Measurements from ENCODE around the gene COL6A2. TPM values are rescaled to one million over a fixed set of nuclear protein-coding genes. Genes with fewer than 3 reads are reported as not detected.

COL6A2 gene
- total and polyA plus RNA-seq, 2 donors: 55.2 to 182 TPM

DNA sequence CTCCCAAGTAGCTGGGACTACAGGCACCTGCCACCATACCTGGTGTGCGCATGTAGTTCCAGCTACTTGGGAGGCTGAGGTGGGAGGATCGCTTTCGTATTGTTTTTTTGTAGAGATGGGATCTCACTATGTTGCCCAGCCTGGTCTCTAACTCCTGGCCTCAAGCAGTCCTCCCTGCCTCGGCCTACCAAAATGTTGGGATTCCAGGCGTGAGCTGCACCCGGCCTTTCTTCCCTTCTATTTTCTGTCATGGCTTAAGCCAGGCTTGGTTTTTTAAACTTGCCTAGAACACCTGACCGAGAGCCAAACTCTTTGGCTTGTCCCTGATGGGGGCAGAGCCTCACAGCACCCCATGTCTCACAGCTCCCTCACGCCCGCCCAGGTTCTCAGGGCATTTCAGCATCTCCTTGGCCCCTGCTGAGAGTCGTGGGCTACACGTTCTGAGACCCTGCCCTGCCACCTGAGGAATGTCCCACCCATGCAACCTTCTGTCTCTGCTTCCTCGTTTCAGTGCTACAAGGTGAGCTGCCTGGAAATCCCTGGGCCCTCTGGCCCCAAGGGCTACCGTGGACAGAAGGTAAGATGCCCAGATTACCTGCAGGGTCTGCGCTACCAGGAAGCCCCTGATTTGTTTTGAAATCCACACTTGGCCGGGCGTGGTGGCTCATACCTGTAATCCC is 15.7 kb downstream of the COL6A2 start:
- Histone ChIP-seq H3K4me1 (ENCODE audit: control insufficient read depth in 2 of 2, insufficient read depth in 2 of 2, low read length in 2 of 2) (no peaks in the 10 kb centered on the region), H3K27ac (ENCODE audit: low read depth in 1 of 2, low read length in 1 of 2) (no peak overlapping the region), H3K27me3 (ENCODE audit: control insufficient read depth in 2 of 2, insufficient read depth in 1 of 2, low read length in 1 of 2) (no peaks in the 10 kb centered on the region), H3K9me3 (ENCODE audit: control insufficient read depth in 2 of 2, insufficient read depth in 1 of 2, low read length in 1 of 2) (peaks cover 4 to 23% of the 10 kb centered on the region in 2 donors), H3K36me3 (ENCODE audit: control insufficient read depth in 2 of 2, insufficient read depth in 2 of 2, low read length in 1 of 2) (peaks cover 0 to 2% of the 10 kb centered on the region in 2 donors), H3K4me3 (ENCODE audit: low read length in 2 of 2) (no peak overlapping the region)
- DNase-seq (ENCODE audit: low read depth in 6 of 9, low spot score in 9 of 9): no peak
- WGBS: 97% methylated on average over 16 of the region's 16 CpGs

DNA sequence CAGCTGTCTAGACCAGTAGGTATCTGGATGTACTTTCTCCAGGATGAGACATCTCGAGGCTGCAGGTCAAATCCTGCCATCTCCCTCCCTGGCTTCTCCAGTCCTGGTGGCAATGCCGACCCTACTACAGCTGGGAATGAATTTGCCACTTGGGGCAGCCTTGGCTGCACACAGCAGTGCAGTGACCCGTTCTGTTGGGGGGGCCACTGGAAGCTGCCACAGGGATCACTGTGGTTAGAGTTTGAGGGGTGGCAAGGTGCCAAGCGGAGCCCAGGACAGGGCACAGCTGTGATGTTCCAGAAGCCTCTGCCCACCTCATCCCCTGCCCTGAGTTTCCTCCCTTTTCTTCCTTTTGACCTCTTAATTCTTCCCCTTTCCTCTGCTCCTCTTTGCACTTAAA is 17.1 kb downstream of the COL6A2 start:
- Histone ChIP-seq H3K36me3 (ENCODE audit: control insufficient read depth in 2 of 2, insufficient read depth in 2 of 2, low read length in 1 of 2) (peaks cover 0 to 2% of the 10 kb centered on the region in 2 donors), H3K27me3 (ENCODE audit: control insufficient read depth in 2 of 2, insufficient read depth in 1 of 2, low read length in 1 of 2) (no peaks in the 10 kb centered on the region), H3K4me1 (ENCODE audit: control insufficient read depth in 2 of 2, insufficient read depth in 2 of 2, low read length in 2 of 2) (no peaks in the 10 kb centered on the region), H3K4me3 (ENCODE audit: low read length in 2 of 2) (no peak overlapping the region), H3K9me3 (ENCODE audit: control insufficient read depth in 2 of 2, insufficient read depth in 1 of 2, low read length in 1 of 2) (peaks cover 2 to 14% of the 10 kb centered on the region in 2 donors), H3K27ac (ENCODE audit: low read depth in 1 of 2, low read length in 1 of 2) (no peak overlapping the region)
- no peak for DNase-seq (ENCODE audit: low read depth in 6 of 9, low spot score in 9 of 9)
- 94% methylated on average over 4 of the region's 4 CpGs for WGBS

DNA sequence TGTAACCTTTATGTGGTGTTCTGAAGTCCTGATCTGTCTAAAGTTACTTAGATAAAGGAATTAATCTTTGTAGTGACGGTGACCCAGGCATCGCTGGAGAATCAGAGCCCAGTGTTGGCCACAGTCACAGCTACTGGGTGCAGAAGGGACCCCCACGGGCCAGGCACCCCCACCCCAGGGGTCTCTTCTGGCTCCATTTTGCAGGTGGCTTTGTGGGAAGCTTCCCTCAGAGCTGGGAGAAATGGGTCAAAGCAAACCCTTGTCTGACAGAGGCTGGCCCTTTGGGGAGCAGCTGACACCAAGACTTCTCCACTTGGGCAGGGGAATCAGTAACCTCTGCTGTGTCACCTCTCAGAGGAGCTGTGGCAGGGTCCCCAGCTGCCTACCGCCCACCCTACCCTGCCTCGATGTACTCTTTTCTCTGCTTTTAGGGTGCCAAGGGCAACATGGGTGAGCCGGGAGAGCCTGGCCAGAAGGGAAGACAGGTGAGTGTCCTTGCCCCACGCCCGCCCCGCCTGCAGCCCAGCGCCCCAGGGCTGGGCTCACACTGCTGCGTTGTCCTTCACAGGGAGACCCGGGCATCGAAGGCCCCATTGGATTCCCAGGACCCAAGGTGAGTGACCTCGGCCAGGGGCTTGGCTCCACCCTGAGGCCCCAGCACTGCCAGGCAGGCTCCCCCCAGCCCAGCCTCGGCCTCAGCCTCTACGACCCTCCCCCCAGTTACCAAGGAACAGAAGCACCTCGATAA is 17.7 kb downstream of the COL6A2 start:
- Histone ChIP-seq H3K27ac (ENCODE audit: low read depth in 1 of 2, low read length in 1 of 2) (no peak overlapping the region), H3K36me3 (ENCODE audit: control insufficient read depth in 2 of 2, insufficient read depth in 2 of 2, low read length in 1 of 2) (peaks cover 0 to 2% of the 10 kb centered on the region in 2 donors), H3K4me1 (ENCODE audit: control insufficient read depth in 2 of 2, insufficient read depth in 2 of 2, low read length in 2 of 2) (no peaks in the 10 kb centered on the region), H3K4me3 (ENCODE audit: low read length in 2 of 2) (no peak overlapping the region), H3K9me3 (ENCODE audit: control insufficient read depth in 2 of 2, insufficient read depth in 1 of 2, low read length in 1 of 2) (peaks cover 2 to 14% of the 10 kb centered on the region in 2 donors), H3K27me3 (ENCODE audit: control insufficient read depth in 2 of 2, insufficient read depth in 1 of 2, low read length in 1 of 2) (no peaks in the 10 kb centered on the region)
- WGBS: 97% methylated on average over 17 of the region's 17 CpGs
- DNase-seq (ENCODE audit: low read depth in 6 of 9, low spot score in 9 of 9): no peak

- Histone ChIP-seq H3K27ac (ENCODE audit: low read depth in 1 of 2, low read length in 1 of 2) (no peak overlapping the region), H3K4me1 (ENCODE audit: control insufficient read depth in 2 of 2, insufficient read depth in 2 of 2, low read length in 2 of 2) (no peaks in the 10 kb centered on the region), H3K9me3 (ENCODE audit: control insufficient read depth in 2 of 2, insufficient read depth in 1 of 2, low read length in 1 of 2) (peaks cover 2 to 14% of the 10 kb centered on the region in 2 donors), H3K4me3 (ENCODE audit: low read length in 2 of 2) (no peak overlapping the region), H3K36me3 (ENCODE audit: control insufficient read depth in 2 of 2, insufficient read depth in 2 of 2, low read length in 1 of 2) (peaks cover 0 to 2% of the 10 kb centered on the region in 2 donors), H3K27me3 (ENCODE audit: control insufficient read depth in 2 of 2, insufficient read depth in 1 of 2, low read length in 1 of 2) (no peaks in the 10 kb centered on the region)
- no peak for DNase-seq (ENCODE audit: low read depth in 6 of 9, low spot score in 9 of 9)
- WGBS: 95% methylated on average over 20 of the region's 20 CpGs
Observed at GRCh38 chr21:46116189-46116775, 18.4 kb downstream of the COL6A2 start.

- 93% methylated on average over 24 of the region's 24 CpGs for WGBS
- Histone ChIP-seq H3K27ac (ENCODE audit: low read depth in 1 of 2, low read length in 1 of 2) (no peak overlapping the region), H3K36me3 (ENCODE audit: control insufficient read depth in 2 of 2, insufficient read depth in 2 of 2, low read length in 1 of 2) (peaks cover 0 to 2% of the 10 kb centered on the region in 2 donors), H3K9me3 (ENCODE audit: control insufficient read depth in 2 of 2, insufficient read depth in 1 of 2, low read length in 1 of 2) (peaks cover 2 to 14% of the 10 kb centered on the region in 2 donors), H3K4me3 (ENCODE audit: low read length in 2 of 2) (no peak overlapping the region), H3K27me3 (ENCODE audit: control insufficient read depth in 2 of 2, insufficient read depth in 1 of 2, low read length in 1 of 2) (no peaks in the 10 kb centered on the region), H3K4me1 (ENCODE audit: control insufficient read depth in 2 of 2, insufficient read depth in 2 of 2, low read length in 2 of 2) (no peaks in the 10 kb centered on the region)
- DNase-seq (ENCODE audit: low read depth in 6 of 9, low spot score in 9 of 9): no peak
Observed at GRCh38 chr21:46116776-46117585, 19.1 kb downstream of the COL6A2 start.

GRCh38 chr21:46117586-46118315 is 19.8 kb downstream of the COL6A2 start:
- Histone ChIP-seq H3K27ac (ENCODE audit: low read depth in 1 of 2, low read length in 1 of 2) (no peak overlapping the region), H3K4me1 (ENCODE audit: control insufficient read depth in 2 of 2, insufficient read depth in 2 of 2, low read length in 2 of 2) (no peaks in the 10 kb centered on the region), H3K36me3 (ENCODE audit: control insufficient read depth in 2 of 2, insufficient read depth in 2 of 2, low read length in 1 of 2) (peaks cover 0 to 2% of the 10 kb centered on the region in 2 donors), H3K4me3 (ENCODE audit: low read length in 2 of 2) (no peak overlapping the region), H3K9me3 (ENCODE audit: control insufficient read depth in 2 of 2, insufficient read depth in 1 of 2, low read length in 1 of 2) (peaks cover 0 to 14% of the 10 kb centered on the region in 2 donors), H3K27me3 (ENCODE audit: control insufficient read depth in 2 of 2, insufficient read depth in 1 of 2, low read length in 1 of 2) (no peaks in the 10 kb centered on the region)
- DNase-seq (ENCODE audit: low read depth in 6 of 9, low spot score in 9 of 9): no peak
- 85% methylated on average over 29 of the region's 29 CpGs for WGBS

- H3K27me3 ChIP-seq (ENCODE audit: control insufficient read depth in 2 of 2, insufficient read depth in 1 of 2, low read length in 1 of 2): no peaks in the 10 kb centered on the region
- no peak overlapping the region for H3K27ac ChIP-seq (ENCODE audit: low read depth in 1 of 2, low read length in 1 of 2)
- no peak overlapping the region for H3K4me3 ChIP-seq (ENCODE audit: low read length in 2 of 2)
- H3K4me1 ChIP-seq (ENCODE audit: control insufficient read depth in 2 of 2, insufficient read depth in 2 of 2, low read length in 2 of 2): no peaks in the 10 kb centered on the region
- no peak for DNase-seq (ENCODE audit: low read depth in 6 of 9, low spot score in 9 of 9)
- peaks cover 0 to 2% of the 10 kb centered on the region in 2 donors for H3K36me3 ChIP-seq (ENCODE audit: control insufficient read depth in 2 of 2, insufficient read depth in 2 of 2, low read length in 1 of 2)
- peaks cover 0 to 14% of the 10 kb centered on the region in 2 donors for H3K9me3 ChIP-seq (ENCODE audit: control insufficient read depth in 2 of 2, insufficient read depth in 1 of 2, low read length in 1 of 2)
- 95% methylated on average over 27 of the region's 27 CpGs for WGBS
Observed at GRCh38 chr21:46118316-46119143, 20.6 kb downstream of the COL6A2 start.

GRCh38 chr21:46119144-46119636 is 21.3 kb downstream of the COL6A2 start:
- no peaks in the 10 kb centered on the region for H3K27me3 ChIP-seq (ENCODE audit: control insufficient read depth in 2 of 2, insufficient read depth in 1 of 2, low read length in 1 of 2)
- peaks cover 0 to 2% of the 10 kb centered on the region in 2 donors for H3K36me3 ChIP-seq (ENCODE audit: control insufficient read depth in 2 of 2, insufficient read depth in 2 of 2, low read length in 1 of 2)
- no peak overlapping the region for H3K27ac ChIP-seq (ENCODE audit: low read depth in 1 of 2, low read length in 1 of 2)
- H3K9me3 ChIP-seq (ENCODE audit: control insufficient read depth in 2 of 2, insufficient read depth in 1 of 2, low read length in 1 of 2): peaks cover 0 to 14% of the 10 kb centered on the region in 2 donors
- no peaks in the 10 kb centered on the region for H3K4me1 ChIP-seq (ENCODE audit: control insufficient read depth in 2 of 2, insufficient read depth in 2 of 2, low read length in 2 of 2)
- DNase-seq (ENCODE audit: low read depth in 6 of 9, low spot score in 9 of 9): no peak
- no peak overlapping the region for H3K4me3 ChIP-seq (ENCODE audit: low read length in 2 of 2)
- WGBS: 95% methylated on average over 12 of the region's 12 CpGs
